GM21723 (cell line): ENCODE measurements around the gene ARL6IP6.

ENCODE experiments used
- ATAC-seq: cut with Tn5 transposase; IDR thresholded peaks from one replicate; pipeline ENCODE4 v1.9.1; 2021; ENCODE audit warnings: mild to moderate bottlenecking, moderate library complexity; ENCODE audit not compliant: unreplicated experiment

Gene ARL6IP6

DNA sequence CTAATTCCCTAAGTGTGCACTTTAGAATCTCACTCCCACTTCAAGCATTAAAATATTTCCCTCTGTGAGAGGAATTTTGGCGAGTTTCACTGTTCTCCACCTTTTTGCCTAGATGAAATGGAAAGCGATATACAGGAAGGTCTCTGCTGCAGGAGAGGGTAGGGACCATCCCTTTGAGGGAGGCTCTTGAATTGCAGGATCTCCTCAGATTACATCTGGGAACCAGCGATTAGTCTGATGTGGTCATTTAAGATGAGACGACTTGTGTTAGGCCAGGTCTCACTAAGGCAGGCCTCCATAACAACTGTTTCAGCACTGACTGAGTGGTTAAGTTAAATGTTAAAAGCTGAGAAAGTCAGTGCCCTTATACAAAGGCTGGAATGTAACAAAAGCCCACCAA is 74.6 kb downstream of the ARL6IP6 start:
- no peak for ATAC-seq

DNA sequence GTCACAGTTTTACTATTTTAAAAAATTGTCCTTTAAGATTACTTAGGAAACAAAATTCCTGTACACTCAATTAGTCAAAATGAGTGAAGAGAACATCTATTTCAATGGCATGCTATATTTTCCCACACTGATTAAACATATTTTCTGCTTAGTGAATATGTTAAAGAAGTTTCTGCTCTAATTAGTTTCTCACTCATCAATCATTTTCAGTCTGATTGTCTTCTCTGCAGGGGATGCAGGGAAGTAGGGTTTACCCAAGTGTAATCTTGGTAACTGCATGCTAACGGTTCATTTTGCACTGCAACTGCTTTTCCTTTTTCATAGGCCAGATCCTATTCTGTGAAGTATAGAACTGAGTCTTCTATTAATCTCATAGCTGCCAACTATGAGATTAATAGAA is 78.5 kb downstream of the ARL6IP6 start:
- ATAC-seq = no peak

DNA sequence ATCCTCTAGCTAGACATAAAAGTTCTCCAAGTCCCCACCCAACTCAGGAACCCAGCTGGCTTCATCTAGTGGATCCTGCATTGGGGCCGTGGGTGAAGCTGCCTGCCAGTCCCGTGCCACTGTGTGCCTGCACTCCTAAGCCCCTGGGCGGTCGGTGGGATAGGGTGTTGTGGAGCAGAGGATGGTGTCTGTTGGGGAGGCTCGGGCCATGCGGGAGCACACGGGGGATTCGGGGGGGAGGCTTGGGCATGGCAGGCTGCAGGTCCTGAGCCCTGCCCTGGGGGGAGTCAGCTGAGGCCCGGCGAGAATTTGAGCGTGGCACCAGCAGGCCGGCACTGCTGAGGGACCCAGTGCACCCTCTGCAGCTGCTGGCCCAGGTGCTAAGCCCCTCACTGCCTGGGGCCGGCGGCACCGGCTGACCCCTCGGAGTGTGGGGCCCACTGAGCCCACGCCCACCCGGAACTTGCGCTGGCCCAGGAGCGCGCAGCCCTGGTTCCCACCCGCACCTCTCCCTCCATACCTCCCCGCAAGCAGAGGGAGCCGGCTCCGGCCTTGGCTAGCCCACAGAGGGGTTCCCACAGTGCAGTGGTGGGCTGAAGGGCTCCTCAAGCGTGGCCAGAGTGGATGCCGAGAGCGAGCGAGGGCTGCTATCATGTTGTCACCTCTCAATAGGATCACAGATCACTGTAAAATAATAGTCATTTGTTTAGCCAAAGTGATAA is 86.4 kb downstream of the ARL6IP6 start:
- ATAC-seq = no peak

GRCh38 chr2:152811916-152812315 is 93.5 kb downstream of the ARL6IP6 start:
- no peak for ATAC-seq
